GM21529 (cell line): Measurements from ENCODE around the gene PPP1R12B.
A peak's percentile ranks its signal among the peaks of the same experiment; 100 is the strongest.
"Not testable (repeated sequence)": the region's sequence is repeated elsewhere in the genome, so short reads cannot be mapped to it uniquely, and the experiment has no call there.

Experiments
- ATAC-seq: cut with Tn5 transposase; IDR thresholded peaks from one replicate; pipeline ENCODE4 v1.9.1; 2021; ENCODE audit not compliant: unreplicated experiment

The PPP1R12B gene

DNA sequence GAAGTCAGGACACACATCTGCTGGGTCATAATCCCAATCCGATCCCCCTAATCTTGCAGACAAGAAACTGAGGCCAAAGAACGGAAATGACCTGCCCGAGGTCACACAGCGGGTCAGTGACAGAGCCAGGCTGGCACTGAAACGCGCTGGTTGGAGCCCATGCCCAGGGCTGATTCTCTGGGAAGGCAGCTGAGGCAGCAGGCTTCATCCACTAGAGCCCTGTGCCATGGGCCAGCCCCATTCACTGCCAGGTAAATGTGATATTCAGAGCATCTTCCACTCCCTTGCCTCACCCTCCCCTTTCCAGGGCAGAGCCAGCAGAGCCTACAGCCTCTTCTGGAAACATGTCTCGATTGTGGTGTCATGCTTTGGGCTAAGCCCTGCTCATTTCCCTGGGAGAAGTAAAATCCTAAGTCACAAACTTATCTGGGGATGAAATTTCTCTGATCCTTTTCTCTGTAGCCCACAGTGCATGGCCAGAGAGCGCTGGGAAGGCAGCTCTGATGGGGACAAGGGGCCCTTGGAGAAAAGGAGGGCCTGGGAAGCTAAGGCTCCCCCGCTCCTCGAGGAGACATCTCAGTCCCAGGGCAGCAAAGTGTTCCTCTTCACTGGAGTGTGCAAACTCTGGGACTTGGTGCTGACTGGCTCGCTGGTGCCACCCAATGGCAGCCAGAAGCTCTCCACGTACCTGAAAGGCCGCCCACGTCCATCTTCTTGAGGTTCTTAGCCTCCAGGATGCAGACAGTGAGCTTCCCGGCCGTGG is 251.4 kb downstream of the PPP1R12B start:
- ATAC-seq: peak; percentile 66

DNA sequence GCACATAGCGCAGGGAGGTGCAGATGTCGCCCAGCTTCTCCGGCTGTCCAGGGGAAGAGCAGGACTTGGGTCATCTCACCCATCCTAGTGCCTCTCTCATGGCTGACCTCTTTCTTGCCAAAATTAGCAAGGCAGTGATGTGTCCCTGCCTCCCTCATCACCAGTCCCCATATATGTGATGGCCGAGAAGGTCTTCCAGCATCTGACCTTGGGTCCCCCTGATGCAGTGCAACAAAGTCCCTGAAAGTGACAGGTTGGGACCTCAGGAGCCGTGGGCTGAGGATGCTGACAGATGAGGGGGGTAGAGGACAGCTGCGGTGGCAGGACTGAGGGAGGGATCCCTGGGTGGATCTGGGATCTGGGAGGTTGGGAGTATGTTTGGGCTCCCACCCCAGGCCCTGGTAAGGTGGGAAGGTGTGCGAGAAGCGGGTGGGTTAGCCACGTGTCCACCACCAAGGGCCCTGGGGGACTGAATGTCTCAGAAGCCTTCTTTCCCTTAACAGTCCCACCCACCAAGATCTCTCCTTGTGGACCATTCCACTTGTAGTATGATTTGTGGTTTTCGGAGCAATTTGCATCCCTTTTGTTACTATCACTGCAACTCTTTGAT is 252.0 kb downstream of the PPP1R12B start:
- ATAC-seq: no peak

DNA sequence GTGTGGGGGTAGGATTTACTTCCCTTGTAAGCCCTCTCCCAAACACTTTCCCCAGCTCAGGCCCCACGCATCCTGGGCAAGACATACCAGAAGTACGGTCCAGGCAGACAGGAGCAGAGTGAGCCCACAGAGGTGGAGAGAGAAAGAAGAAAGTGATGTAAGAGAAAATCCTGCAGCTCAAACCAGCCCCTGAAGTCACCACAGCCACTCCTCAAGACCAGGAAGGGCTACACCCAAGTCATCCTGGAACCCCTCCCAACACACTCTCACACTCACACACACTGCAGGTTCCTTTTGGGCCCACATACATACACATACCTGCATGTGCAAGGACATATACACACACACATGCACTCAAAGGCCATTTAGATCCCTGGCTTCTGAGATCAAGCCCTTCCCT is 254.9 kb downstream of the PPP1R12B start:
- ATAC-seq: no peak

DNA sequence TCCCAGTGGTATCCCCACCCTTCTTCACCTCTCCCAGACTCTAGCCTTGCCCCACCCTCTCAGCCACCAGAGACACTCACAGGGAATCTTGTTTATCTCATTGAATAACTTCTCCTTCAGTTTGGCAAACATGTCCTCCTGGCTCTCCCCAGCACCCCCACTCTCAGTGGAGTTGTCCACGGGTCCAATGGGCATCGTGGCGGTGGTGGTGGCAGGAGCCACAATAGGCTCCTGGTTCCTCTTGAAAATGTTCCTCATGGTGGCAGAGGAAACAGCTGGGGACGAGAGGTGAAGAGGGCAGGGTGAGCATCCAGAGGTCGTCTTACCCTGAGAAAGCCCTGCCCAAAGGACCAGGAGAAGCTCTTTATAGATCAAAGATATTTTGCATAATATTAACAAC is 257.0 kb downstream of the PPP1R12B start:
- no peak for ATAC-seq

DNA sequence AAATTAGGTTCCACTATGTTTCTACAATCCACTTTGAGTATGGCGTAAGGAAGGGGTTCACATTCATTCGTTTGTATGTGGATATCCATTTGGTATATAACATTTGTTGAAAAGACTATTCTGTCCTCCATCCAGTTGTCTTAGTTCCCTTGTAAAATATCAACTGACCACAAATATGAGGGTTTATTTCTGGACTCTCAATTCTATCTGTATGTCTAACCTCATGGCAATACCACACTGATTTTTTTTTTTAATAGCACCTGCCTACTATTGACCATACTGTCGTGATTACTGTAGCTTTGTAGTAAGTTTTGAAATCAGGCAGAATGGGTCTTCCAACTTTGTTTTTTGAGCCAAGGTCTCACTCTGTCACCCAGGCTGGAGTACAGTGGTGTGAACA is 263.5 kb downstream of the PPP1R12B start:
- not testable (repeated sequence) for ATAC-seq

DNA sequence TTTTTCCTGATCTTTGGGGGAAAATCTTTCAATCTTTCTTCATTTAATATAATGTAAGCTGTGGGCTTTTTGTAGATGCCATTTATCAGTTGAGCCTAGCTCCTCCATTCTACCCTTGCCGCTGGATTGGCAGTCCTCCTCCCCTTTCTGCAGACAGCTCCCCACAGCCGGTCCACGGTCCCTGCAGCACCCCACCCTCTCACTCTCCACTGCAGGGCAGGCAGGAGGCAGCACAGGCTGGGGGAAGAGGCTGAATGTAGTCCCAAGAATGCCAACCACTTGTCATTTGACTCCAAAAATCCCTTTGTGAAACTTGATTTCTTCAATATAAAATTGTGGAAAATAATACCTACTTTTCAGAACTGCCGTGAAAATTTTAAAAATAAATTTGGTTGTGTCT is 265.1 kb downstream of the PPP1R12B start:
- no peak for ATAC-seq

DNA sequence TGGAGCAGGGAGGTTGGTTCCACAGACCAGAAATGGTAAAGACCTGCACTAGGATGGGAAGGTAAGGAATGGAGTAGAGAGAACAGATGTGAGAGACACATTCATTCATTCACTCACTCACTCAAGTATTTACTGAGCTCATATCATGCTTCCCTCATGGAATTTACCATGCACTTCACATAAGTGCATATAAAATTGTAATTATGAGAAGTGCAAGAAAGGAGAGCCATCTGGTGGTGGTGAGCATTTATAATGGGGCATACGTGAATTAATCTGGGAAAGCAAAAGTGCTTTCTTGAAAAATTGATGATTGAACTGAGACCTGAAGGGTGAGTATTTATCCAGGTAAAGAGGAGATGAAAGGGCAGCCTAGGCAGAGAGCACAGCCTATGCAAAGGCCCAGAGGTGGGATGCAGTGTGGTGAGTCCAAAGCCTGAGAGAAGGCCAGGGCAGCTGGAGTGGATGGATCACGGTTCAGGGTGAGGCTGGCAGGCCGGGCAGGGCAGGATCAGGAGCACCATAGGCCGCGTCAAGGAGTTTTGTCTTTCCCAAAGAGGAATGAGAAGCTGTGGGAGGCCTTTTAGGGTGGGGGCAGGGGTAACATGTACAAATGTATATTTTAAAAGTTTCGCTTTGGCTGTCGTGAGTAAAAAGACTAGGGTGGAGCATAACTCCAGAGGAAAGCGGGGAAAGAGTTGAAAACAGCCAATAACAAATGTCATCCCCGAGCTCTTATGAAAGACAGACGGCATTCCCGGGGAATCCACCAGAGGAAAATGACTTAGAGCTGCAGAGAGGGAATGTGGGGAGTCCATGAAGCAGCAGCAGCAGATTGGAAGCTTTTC is 266.1 kb downstream of the PPP1R12B start:
- ATAC-seq: not testable (repeated sequence)

DNA sequence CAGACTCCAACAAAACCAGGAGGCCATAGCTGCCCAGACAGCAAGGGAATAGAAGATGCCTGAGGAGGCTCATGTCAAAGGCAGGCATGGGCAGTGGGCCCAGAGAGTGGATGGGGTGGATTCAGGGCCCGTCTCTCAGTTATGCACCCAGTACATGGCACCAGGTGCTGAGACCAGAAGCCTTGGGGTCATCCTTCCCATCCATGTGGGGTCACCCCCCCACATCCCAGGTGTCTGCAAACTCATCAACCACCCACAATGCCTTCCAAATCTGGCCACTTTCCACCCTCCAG is 266.7 kb downstream of the PPP1R12B start:
- not testable (repeated sequence) for ATAC-seq

DNA sequence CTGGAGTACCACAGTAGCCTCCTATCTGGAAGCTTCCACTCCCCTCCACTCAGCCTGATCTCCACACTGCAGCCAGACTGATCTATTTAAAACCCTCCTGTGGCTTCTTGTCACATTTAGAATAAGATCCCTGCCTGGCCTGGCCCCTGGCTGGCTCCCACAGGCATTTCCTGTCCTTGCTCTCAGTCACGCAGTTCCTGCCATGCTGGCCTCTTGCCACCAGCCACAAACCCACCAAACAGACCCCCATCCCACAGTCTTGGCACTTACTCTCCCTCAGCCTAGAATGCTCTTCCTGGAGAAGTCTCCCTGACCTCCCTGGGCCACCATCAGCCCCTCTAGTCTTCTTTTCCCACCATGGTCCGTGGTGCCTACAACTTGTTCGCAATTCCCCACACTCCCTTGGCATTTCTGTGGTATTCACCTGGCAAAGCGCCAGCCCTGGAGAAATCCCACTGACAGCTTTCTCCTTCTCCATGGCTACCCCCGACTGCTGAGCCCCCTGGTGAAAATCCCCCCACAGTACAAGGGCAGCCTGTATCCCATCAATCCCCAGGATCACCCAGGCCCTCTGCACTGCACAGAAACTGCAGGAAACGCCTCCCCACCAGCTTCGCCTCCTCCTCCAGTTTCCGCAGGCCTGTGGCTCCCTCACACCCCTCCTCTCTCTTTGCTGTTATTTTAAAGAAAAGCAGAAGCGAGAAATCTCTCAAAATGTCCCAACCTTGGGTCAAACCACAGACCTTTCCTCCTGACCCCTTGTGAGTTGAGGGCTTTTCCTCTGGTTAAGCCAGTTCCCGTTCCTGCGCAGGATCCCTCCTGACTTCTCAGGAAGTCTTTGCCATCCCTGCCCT is 267.2 kb downstream of the PPP1R12B start:
- ATAC-seq: peak; percentile 80

DNA sequence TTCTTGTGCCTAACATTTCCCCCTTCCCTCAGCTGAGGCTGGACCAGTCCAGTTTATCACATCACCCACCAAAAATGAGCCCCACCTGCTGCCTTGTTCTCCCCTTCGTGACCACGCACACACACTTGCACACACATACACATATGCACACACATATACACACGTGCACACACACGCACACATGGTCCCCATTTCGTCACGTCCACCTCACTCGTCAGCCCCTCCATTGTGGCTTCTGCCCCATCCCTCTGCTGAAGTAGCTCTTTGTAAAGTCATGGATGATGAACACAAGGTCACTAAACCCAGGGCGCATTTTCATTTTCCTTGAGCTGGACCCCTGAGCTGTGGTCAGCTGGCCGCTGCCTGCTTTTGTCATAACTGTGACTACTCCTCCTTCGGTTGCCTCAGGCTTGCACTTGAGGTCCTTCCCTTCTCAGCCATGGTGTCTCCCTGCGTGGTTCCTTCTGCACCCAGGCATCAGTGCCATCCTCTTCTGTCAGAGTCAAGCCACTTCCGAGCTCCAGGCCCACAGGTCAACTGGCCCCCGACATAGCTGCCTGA is 267.9 kb downstream of the PPP1R12B start:
- ATAC-seq: peak; percentile 18

DNA sequence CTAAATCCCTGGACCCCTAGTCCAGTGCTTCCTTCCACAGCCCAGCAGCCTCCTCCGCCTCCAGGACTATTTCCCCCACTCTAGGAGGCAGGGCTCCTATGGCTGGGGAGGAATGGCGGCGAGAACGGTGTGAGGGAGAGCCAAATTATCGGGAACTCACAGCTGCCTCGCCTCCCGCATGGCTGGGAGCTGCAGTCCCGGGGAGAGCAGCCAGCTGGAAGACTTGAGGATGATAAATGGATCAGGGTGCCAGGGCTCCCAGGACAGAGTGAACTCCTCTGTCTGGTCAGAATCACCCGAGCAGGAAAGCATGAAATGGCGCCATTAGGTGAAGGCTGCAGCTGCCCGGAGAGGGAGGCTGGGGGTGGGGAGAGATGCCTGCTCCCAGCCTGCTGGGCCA is 270.5 kb downstream of the PPP1R12B start:
- not testable (repeated sequence) for ATAC-seq

DNA sequence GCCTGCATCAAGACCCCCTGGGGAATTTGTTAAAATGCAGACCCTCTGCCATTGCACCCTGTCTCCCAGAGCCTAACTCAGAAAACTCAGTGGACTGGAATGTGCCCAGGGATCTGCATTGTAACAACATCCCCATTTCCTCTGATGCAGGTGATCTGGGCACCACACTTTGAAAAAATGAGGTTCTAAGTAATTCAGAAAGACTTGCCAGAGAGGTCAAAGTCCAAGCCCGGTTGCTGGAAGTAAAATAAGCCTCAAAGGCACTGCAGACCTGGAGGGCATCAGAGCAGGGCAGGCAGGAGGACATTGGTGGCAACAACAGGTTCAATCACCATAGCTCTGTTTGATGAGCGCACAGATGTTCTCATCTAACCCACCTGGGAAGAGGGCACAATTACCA is 271.0 kb downstream of the PPP1R12B start:
- ATAC-seq: no peak

DNA sequence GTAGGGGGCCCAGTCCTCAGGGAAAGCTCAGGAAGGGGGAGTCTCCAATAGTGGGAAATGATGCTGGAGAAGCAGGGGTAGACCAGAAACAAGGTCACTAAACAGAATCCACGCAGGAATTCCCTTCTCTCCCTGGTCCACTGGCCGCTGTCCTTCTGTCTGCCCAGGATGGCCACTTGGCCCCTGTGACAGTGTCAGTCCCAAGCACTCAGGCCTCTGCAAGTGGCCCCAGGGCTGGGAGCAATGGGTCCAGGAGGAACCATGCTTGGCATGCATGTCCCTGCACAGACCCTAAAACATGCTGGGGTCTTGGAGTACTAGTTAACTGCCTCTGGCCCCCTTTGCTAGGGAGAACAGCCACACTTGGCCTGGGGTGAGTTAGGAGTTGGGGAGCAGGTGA is 271.5 kb downstream of the PPP1R12B start:
- not testable (repeated sequence) for ATAC-seq

DNA sequence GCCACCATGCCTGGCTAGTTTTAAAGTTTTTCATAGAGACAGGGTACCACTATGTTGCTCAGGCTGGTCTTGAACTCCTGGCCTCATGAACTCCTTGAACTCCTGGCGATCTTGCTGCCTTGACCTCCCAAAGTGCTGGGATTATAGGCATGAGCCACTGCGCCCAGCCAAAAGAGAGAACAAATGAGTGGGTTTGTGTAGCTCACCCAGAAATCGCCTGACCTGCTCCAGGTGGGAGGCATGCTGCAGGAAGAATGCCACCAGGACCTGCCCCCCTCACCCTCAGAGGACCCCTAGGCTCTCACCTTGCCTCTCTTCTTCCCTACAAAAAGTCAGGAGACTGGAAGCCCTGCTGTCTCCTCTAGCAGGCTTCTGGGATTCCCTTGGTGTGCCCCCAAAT is 272.9 kb downstream of the PPP1R12B start:
- no peak for ATAC-seq

DNA sequence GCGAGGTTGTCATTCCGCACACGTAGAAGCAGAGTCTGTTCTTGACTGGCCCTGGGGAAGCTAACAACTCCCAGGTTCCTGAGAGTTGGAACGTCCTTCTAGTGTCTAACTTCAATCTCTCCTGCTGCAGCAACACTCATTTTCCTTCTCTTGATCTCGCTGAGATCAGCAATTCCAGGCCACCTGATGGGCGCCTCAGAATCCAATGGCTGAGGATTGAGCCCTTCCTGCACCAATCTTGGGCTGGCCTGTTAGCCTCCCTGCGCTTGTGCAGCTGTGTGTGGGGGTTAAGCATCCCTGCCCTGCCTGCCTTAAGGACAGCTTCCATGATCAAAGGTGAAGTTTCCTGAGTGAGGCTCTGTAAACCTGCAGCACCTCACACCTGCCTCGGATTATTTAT is 273.9 kb downstream of the PPP1R12B start:
- no peak for ATAC-seq

DNA sequence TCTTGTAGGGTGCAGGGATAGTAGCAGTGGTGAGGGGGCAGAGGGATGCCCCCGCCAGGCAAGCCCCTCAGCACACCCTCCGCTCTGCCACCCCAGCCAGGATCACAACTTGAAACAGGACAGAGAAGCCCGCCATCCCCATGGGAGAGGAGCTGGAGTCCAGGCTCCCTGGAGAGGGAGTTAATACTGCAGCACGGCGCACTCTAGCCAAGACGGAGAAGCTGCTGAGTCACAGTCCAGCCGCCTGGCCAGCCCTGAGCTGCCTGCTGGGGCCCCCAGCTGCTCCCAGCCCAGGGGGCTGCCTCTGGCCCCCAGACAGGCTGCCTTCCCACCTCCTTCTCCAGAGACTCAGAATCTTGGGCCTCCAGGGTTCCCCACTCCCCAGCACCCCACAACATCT is 274.6 kb downstream of the PPP1R12B start:
- no peak for ATAC-seq

DNA sequence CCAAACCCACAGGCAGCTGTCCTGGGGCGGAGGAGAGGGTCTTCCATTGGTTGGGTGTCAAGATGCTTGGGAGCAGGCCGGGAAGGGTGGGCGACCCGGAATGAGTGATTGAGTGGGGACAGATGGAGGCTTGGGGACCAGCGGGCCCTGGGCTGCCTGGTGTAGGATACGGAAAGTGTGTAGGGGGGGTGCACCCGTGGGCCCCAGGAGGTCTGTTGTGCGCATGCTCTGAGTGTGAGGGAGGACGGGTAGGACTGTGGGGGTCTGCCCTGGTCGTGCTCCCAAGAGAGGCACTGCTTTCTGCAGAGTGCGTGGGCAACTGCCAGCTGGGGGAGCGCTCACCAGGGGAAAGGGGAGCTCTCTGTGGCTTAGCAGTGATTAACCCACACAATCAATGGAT is 275.0 kb downstream of the PPP1R12B start:
- not testable (repeated sequence) for ATAC-seq

DNA sequence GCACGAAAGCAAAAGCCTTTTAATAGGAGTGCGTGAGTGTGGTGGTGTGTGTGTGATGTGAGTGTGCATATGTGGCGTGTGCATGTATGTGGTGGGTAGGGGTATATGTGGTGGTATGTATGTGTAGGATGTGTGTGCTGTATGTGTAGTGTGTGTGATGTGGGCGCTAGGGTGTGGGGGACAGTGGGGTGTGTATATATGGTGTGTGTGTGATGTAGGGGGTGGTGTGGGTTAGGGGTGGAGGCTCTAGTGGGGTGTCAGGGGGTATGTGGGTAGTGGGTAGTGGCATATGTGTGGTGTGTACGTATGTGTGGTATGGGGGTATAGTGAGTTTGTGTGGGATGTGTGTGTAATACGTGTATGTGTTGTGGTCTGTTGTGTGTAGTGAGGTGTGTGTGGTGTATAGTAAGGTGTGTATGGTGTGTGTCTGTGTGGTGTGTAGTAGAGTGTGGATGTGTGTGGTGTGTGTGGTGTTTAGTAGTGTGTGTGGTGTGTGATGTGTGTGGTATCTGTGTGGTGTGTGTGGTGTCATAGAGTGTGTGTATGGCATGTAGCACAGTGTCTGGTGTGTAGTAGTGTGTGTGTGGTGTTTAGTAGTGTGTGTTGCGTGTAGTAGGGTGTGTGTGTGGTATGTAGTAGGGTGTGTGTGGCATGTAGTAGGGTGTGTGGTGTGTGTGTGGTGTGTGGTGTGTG is 275.7 kb downstream of the PPP1R12B start:
- ATAC-seq: no peak

DNA sequence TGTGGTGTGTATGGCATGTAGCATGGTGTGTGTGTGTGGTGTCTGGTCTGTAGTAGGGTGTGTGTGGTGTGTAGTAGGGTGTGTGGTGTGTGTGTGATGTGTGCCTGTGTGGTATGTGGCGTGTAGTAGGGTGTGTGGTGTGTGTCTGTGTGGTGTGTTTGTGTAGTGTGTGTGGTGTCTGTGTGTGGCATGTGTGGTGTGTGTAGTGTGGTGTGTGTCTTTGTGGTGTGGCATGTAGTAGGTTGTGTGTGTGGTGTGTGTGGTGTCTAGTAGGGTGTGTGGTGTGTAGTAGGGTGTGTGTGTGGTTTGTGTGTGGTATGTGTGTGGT is 276.2 kb downstream of the PPP1R12B start:
- no peak for ATAC-seq
